NCI-H146 treated with DMSO at 0.1 percent for 48 hours (cell line): ENCODE data around the gene DCAF5.
"Not testable (repeated sequence)": the region's sequence is repeated elsewhere in the genome, so short reads cannot be mapped to it uniquely, and the experiment has no call there.

Source experiments
- DNase-seq: peaks from one replicate; lab custom pipeline; 2025; ENCODE audit not compliant: unreplicated experiment; lab: John Stamatoyannopoulos, UW

The DCAF5 gene

GRCh38 chr14:69073429-69073828, 79.5 kb downstream of the DCAF5 start:
- no peak for DNase-seq

- no peak for DNase-seq
These were observed 80.3 kb downstream of the DCAF5 start for GRCh38 chr14:69072584-69072983.

- no peak for DNase-seq
These were observed 84.0 kb downstream of the DCAF5 start for GRCh38 chr14:69068744-69069421.

DNA sequence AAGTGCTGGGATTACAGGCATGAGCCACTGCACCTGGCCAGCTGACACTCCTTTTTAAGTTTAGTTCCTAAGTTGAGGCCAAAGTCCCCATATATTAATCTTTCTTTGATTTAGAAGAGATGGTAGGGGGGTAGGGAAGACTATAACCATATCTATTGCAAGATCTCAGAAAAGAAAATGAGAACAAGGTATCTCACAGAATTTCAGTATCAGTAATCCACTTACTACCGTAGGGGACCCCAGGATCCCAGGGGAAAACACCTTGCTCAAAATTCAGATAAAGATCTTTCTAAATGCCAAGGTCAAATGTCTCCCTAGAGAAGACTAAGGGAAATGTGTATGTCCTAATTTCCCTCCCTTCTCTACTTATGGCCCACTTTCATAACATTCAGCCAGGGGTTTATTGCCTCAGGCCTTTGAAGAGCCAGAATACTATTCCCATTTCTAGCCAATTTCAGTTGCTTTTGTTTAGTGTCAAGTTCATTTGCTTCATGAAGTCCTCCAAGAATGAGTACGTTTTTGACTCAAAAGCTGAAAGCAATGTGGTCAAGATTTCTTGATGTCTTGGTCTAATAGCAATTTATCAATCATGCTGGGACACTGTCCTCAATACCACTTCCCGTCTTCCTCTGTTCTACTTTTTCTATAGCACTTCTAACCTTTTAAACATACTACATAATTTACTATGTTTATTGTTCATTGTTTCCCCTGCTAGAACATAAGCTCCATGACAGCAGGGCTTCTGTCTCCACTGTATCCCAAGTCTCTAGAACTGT, 86.3 kb downstream of the DCAF5 start:
- no peak for DNase-seq

DNA sequence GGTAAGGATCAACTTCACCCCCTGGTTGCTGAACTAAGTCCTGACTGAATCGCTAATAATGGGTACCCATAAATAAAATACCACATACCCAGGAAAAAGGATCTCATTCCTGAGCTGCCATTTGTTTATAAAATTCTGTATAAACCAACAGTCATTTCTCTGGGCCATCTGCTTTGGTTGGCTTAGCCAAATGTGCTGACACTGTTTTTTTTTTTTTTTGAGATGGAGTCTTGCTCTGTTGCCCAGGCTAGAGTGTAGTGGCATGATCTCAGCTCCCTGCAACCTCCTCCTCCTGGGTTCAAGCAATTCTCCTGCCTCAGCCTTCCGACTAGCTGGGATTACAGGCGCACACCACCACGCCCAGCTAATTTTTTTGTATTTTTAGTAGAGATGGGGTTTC, 87.0 kb downstream of the DCAF5 start:
- not testable (repeated sequence) for DNase-seq

- DNase-seq = no peak
These were observed 88.3 kb downstream of the DCAF5 start for GRCh38 chr14:69064596-69064995.

DNA sequence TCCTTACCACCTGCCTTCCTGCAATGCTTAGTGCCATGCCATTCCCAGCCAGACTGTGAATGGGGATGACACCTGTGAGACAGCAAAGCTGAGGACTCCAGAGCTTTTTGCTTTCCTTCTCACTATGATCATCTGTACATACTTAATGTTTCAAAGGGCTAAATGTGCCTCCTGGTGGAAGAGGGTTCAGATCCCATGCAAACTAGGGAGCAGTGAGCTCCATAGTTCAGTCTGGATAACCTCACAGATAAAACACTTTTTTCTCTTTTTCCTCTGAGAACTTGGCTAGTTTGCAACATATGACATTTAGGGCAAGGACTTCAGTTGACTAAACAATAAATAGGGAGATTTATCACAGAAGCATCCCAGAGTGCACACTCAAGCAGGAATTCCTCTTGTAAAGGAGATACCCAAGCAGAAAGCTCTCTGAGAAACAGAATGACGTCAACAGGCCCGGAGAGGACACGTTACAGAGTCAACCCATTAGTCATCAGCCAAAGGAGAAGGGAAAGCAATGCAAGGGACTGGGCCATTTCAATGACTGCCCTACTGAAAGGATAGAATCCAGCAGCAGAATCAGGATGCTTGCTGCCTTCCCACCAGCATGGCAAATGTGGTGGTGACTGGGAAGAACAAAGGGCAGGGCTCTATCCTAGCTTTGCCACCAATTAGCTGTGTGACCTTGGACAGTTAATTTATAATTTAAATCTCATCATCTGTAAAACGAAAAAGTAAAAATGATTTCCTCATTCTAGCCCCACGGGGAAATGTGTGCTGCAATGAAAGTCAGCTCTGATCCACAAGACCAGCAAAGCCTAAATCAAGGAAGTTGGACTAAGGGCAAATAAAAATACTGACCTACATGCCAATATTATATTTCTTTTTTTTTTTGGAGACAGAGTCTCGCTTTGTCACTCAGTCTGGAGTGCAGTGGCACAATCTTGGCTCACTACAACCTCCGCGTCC, 93.0 kb downstream of the DCAF5 start:
- DNase-seq = no peak

DNA sequence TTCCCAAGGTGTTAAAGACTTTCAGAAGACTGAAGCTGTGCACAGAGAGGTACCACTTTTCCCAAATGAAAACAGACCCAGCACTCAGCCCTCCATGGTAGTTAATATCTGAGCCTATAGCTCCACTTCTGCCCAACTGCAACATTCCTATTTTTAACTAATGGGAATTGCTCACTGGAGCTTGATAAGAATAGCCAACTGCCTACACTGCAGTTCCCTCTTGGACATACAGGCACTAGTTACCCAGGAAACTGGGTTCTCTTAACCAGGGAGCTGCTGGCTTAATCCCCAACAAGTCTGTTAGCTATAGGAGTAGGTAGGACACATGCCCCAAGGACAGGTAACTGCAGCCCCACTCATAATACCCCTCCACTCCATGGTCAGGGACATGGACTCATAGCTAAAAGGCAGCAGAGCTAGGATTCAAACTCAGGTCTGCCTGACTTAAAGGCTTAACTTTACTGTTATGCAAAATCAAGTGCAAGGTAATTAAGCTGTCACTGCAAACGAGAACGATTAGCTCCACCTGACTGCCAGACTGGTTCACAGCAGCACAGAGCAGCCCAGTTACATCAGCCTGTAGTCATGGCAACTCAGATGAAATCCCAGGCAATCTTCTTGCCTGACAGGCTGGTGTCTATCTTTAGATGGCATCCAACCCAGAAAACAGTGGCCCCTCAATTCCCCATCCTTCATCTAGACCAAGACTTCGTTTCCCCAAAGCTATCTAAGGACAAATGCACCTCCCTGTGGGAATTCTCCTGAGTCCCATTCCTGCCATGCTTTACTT, 96.7 kb downstream of the DCAF5 start:
- peak; percentile 3 for DNase-seq

- no peak for DNase-seq
These were observed 97.8 kb downstream of the DCAF5 start for GRCh38 chr14:69055125-69055524.

DNA sequence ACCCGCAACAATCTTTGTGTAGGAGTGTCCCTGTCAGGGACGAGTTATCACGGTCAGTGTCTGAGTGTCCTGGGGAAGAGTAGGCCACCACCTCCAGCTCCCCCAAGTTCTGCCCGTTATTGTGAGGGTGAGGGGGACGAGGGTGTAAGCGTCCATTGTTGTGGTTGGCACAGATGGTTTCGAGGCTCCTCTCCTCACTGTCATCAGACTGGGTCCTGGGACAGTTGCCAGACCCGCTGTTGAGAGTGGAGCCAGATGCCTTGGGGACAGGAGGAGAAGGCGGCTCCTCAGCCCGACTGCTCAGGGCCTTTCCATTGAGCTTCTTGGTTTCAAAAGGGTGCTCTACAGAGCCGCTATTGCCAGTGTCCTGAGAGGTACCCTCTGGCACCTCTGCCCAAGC, 98.9 kb downstream of the DCAF5 start:
- DNase-seq = no peak

GRCh38 chr14:69052181-69052601, 100.7 kb downstream of the DCAF5 start:
- DNase-seq = no peak

- no peak for DNase-seq
These were observed 102.4 kb downstream of the DCAF5 start for GRCh38 chr14:69050240-69051184.

- no peak for DNase-seq
These were observed 103.2 kb downstream of the DCAF5 start for GRCh38 chr14:69049675-69050074.

- no peak for DNase-seq
These were observed 104.5 kb downstream of the DCAF5 start for GRCh38 chr14:69048456-69048855.

DNA sequence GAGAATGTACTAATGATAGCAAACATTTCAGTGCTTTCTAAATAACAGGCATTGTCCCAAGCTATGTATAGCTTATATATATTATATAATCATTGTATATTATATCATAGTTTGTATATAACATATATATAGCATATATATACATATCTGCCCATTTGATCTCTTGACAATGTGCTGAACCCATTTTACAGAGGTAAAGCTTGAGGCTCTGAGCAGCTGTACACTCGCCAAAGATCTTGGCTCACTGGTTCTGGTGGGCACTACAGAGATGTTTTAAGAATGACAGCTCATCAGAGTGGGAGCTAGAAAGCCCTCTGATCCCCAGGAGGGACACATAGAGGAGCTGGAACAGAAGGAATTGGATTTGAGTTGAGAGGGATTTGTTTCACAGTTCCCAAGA, 105.7 kb downstream of the DCAF5 start:
- DNase-seq = no peak

GRCh38 chr14:69046476-69046860, 106.5 kb downstream of the DCAF5 start:
- DNase-seq = no peak

DNA sequence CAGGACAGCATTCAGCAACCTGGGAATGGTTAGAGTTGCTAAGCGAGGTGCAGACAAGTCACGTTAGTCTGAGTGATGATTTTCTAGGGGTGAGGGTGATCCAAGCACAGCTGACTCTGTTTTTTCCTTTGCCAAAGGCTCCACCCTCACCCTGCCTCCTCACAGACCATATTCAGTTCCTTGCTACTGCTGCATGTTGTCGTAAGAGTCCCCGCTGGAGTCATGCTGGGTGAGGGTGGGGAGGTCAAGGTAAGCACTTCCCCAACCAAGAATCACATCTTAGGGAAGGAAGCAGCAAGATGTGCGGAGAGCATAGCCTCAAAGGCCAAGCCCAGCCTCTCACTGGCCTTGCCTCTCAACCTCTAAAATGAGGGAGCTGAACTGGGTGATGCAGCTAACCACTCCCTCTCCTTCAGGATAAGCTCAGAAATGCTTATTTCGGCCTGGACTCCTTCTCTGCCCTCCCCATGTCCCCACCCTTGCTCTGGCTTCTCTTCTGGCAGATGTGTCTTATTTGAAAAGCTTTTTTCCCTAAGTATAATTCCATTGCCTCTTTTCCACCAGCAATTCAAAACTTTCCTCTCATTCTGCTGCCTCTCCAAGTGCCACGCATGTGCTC, 107.0 kb downstream of the DCAF5 start:
- no peak for DNase-seq

GRCh38 chr14:69044965-69045555, 107.9 kb downstream of the DCAF5 start:
- no peak for DNase-seq

DNA sequence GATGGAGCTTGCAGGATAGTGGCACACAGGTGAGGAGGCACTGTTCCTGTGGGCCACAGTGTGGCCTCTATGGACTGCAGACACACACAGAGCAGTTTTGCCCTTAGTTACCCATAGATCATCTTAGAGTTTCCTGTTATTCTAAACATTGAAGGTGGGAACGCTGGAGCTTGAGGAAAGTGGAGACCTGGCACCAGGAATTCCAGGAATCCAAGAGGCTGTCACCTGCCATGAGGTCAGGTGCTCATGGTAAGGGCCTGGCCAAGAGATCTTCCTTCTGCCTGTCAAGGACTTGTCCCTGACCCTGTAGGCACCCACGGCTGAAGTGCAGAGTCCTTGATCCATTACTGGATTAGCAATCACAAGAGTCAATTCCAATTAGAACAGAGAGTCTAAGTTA, 108.6 kb downstream of the DCAF5 start:
- DNase-seq = no peak
